Stimulated activated CD4-positive, alpha-beta T cell treated with anti-CD3 and anti-CD28 coated beads, Interleukin-12 subunit alpha, Interleukin-12 subunit beta, amount 100 ng/mL, for 48 hours (primary cell): Measurements from ENCODE around the gene IL4R.
A peak's percentile ranks its signal among the peaks of the same experiment; 100 is the strongest.
"Not testable (repeated sequence)": the region's sequence is repeated elsewhere in the genome, so short reads cannot be mapped to it uniquely, and the experiment has no call there.

ENCODE experiments used
- DNase-seq, 3 donors: peaks; one replicate each; pipeline ENCODE4 v3.0.0-alpha.2; 2020; ENCODE audit warnings: low read depth in 2 of 3, low spot score in 1 of 3

The IL4R gene

GRCh38 chr16:27313422-27314160, at the start of gene IL4R:
IL4R (plus strand) TSS chr16:27313974; CDS start chr16:27340204, 26,230 bp downstream.
- DNase-seq, result peak; percentile 69 to 71 (median 71)

- no peak for DNase-seq
These were observed 49.6 kb upstream of the IL4R start for GRCh38 chr16:27264151-27264550.

GRCh38 chr16:27265982-27266381, 47.8 kb upstream of the IL4R start:
- DNase-seq, result no peak

GRCh38 chr16:27267037-27267677, 46.6 kb upstream of the IL4R start:
- no peak for DNase-seq

- peak; percentile 95 to 98 (median 98) for DNase-seq
These were observed 45.1 kb upstream of the IL4R start, which contains the start of gene NSMCE1 for GRCh38 chr16:27268376-27269299. NSMCE1 (minus strand) TSS chr16:27268772; CDS start chr16:27257570, 11,202 bp downstream.

- no peak for DNase-seq
These were observed 44.2 kb upstream of the IL4R start for GRCh38 chr16:27269300-27270150.

GRCh38 chr16:27270349-27270748, 43.4 kb upstream of the IL4R start:
- no peak for DNase-seq

GRCh38 chr16:27272076-27272475, 41.7 kb upstream of the IL4R start:
- DNase-seq, result no peak

GRCh38 chr16:27272697-27273096, 41.1 kb upstream of the IL4R start:
- DNase-seq, result not testable (repeated sequence)

GRCh38 chr16:27273330-27273669, 40.5 kb upstream of the IL4R start:
- no peak for DNase-seq

- peak in 1 of 3 donors; percentile 55 for DNase-seq
These were observed 39.9 kb upstream of the IL4R start for GRCh38 chr16:27273670-27274423.

- not testable (repeated sequence) for DNase-seq
These were observed 39.3 kb upstream of the IL4R start for GRCh38 chr16:27274424-27274874.

- no peak for DNase-seq
These were observed 38.4 kb upstream of the IL4R start for GRCh38 chr16:27275394-27275793.

GRCh38 chr16:27281243-27281642, 32.5 kb upstream of the IL4R start:
- DNase-seq, result no peak

GRCh38 chr16:27284865-27285675, 28.7 kb upstream of the IL4R start:
- DNase-seq, result no peak

- DNase-seq, result no peak
These were observed 28.0 kb upstream of the IL4R start for GRCh38 chr16:27285676-27286196.

GRCh38 chr16:27286451-27286850, 27.3 kb upstream of the IL4R start:
- no peak for DNase-seq

- DNase-seq, result no peak
These were observed 26.5 kb upstream of the IL4R start for GRCh38 chr16:27287051-27287811.
